Endodermal cell (in vitro differentiated cells): ENCODE data around the gene RBM15. TPM values are rescaled to one million over a fixed set of nuclear protein-coding genes. Genes with fewer than 3 reads are reported as not detected.

ENCODE experiments used
- DNase-seq: peaks from one replicate; pipeline ENCODE4 v3.0.0-alpha.2; 2017
- H3K27ac ChIP-seq: 2 replicates; pipeline ENCODE4 v1.5.1; 2013; ENCODE audit warnings: mild to moderate bottlenecking, low read depth, low read length, moderate library complexity
- H3K27me3 ChIP-seq: 2 replicates; pipeline ENCODE4 v1.6.1; 2013; ENCODE audit warnings: mild to moderate bottlenecking, low read length, moderate library complexity; ENCODE audit not compliant: insufficient read depth, control insufficient read depth, poor library complexity, severe bottlenecking
- H3K36me3 ChIP-seq: 2 replicates; pipeline ENCODE4 v1.7.0; 2013; ENCODE audit warnings: mild to moderate bottlenecking, low read length, moderate library complexity; ENCODE audit not compliant: control insufficient read depth, insufficient read depth
- H3K4me1 ChIP-seq: one replicate; pipeline ENCODE4 v1.7.0; 2013; ENCODE audit warnings: low read length; ENCODE audit not compliant: control insufficient read depth, insufficient read depth
- H3K4me3 ChIP-seq: 2 replicates; pipeline ENCODE4 v1.5.1; 2013; ENCODE audit warnings: mild to moderate bottlenecking, low read length, moderate library complexity
- H3K9ac ChIP-seq: 2 replicates; pipeline ENCODE4 v1.6.1; 2013; ENCODE audit warnings: mild to moderate bottlenecking, low read length, moderate library complexity; ENCODE audit not compliant: poor library complexity, severe bottlenecking; ENCODE audit errors: extremely low read depth
- H3K9me3 ChIP-seq: 2 replicates; pipeline ENCODE4 v1.6.1; 2013; ENCODE audit warnings: mild to moderate bottlenecking, low read length, moderate library complexity; ENCODE audit not compliant: control insufficient read depth
- H3K27ac Mint-ChIP-seq: 2 replicates; pipeline ENCODE4 v1.8.0; 2020; ENCODE audit warnings: mixed read lengths
- H3K27me3 Mint-ChIP-seq: 2 replicates; pipeline ENCODE4 v1.8.0; 2021; ENCODE audit warnings: mild to moderate bottlenecking, mixed read lengths; ENCODE audit not compliant: insufficient read depth
- H3K36me3 Mint-ChIP-seq: 2 replicates; pipeline ENCODE4 v1.8.0; 2020; ENCODE audit warnings: low read depth, mixed read lengths
- H3K4me1 Mint-ChIP-seq: 2 replicates; pipeline ENCODE4 v1.8.0; 2020; ENCODE audit warnings: mixed read lengths
- H3K4me3 Mint-ChIP-seq: 2 replicates; pipeline ENCODE4 v1.8.0; 2020; ENCODE audit warnings: mild to moderate bottlenecking, moderate library complexity, mixed read lengths
- H3K9me3 Mint-ChIP-seq: 2 replicates; pipeline ENCODE4 v1.8.0; 2020; ENCODE audit warnings: mild to moderate bottlenecking, mixed read lengths
- CTCF ChIP-seq: fragments of 200-600 bp; sonication (generic); conservative IDR thresholded peaks from 2 replicates; pipeline ENCODE4 v1.5.0; 2021; ENCODE audit warnings: antibody characterized with exemption, mild to moderate bottlenecking
- WGBS, 2 experiments: methylation state at CpG; one replicate each; pipeline versions ENCODE4 v1.1.5 to v1.1.7; 2013; ENCODE audit warnings: missing lambda C conversion rate in 2 of 2, mixed read lengths in 1 of 2; ENCODE audit not compliant: insufficient coverage in 1 of 2, insufficient read length in 1 of 2; 5-methylcytosine and 5-hydroxymethylcytosine counted together
- total RNA-seq, 2 donors: library from RNA; stranded (reverse); fragmentation: NEBNext Ultra II Directional in 1 of 2; extraction: Animal tissue kit (Norgen Biotek cat#: 25700) in 1 of 2; gene quantifications; 2 replicates in 1 of 2; 3 replicates in 1 of 2; pipeline ENCODE4 v1.2.1, GENCODE V29; 2021

The RBM15 gene
- total RNA-seq, 2 donors from 2014 or later = 42.0 to 54.2 TPM

- WGBS, 2 experiments = 87 to 100% methylated on average over 2 of the region's 2 CpGs
- Mint-ChIP-seq H3K4me1 (no peaks in the 10 kb centered on the region), H3K36me3 (no peaks in the 10 kb centered on the region), H3K27me3 (peaks cover 34% of the 10 kb centered on the region), H3K9me3 (no peaks in the 10 kb centered on the region), H3K4me3 (no peak overlapping the region), H3K27ac (no peak overlapping the region)
- H3K27ac ChIP-seq = no peak overlapping the region
- no peaks in the 10 kb centered on the region for H3K27me3 ChIP-seq
- no peaks in the 10 kb centered on the region for H3K36me3 ChIP-seq
- no peak for TF ChIP-seq CTCF
- H3K9me3 ChIP-seq = no peaks in the 10 kb centered on the region
- H3K4me1 ChIP-seq = no peaks in the 10 kb centered on the region
- no peak overlapping the region for H3K4me3 ChIP-seq
- H3K9ac ChIP-seq = no peak overlapping the region
- DNase-seq = no peak
These were observed 33.2 kb upstream of the RBM15 start for GRCh38 chr1:110305900-110306420.

GRCh38 chr1:110307239-110307974, 31.8 kb upstream of the RBM15 start:
- Histone ChIP-seq H3K36me3 (no peaks in the 10 kb centered on the region), H3K4me3 (no peak overlapping the region), H3K27me3 (no peaks in the 10 kb centered on the region), H3K27ac (no peak overlapping the region), H3K9me3 (no peaks in the 10 kb centered on the region), H3K4me1 (no peaks in the 10 kb centered on the region), H3K9ac (no peak overlapping the region)
- Mint-ChIP-seq H3K4me1 (no peaks in the 10 kb centered on the region), H3K27ac (no peak overlapping the region), H3K27me3 (peaks cover 29% of the 10 kb centered on the region), H3K9me3 (no peaks in the 10 kb centered on the region), H3K36me3 (no peaks in the 10 kb centered on the region), H3K4me3 (no peak overlapping the region)
- no peak for DNase-seq
- WGBS, 2 experiments = 86 to 88% methylated on average over 9 to 11 of the region's 11 CpGs
- TF ChIP-seq CTCF = no peak

- Mint-ChIP-seq H3K27ac (no peak overlapping the region), H3K36me3 (no peaks in the 10 kb centered on the region), H3K9me3 (no peaks in the 10 kb centered on the region), H3K4me1 (peaks cover 4% of the 10 kb centered on the region), H3K4me3 (no peak overlapping the region), H3K27me3 (peaks cover 26% of the 10 kb centered on the region)
- TF ChIP-seq CTCF = no peak
- H3K9ac ChIP-seq = no peak overlapping the region
- H3K36me3 ChIP-seq = no peaks in the 10 kb centered on the region
- no peak overlapping the region for H3K27ac ChIP-seq
- H3K4me3 ChIP-seq = no peak overlapping the region
- H3K9me3 ChIP-seq = no peaks in the 10 kb centered on the region
- no peak for DNase-seq
- WGBS, 2 experiments = 89 to 98% methylated on average over 3 of the region's 3 CpGs
- no peaks in the 10 kb centered on the region for H3K4me1 ChIP-seq
- H3K27me3 ChIP-seq = no peaks in the 10 kb centered on the region
These were observed 30.9 kb upstream of the RBM15 start for GRCh38 chr1:110308247-110308646.
